ENCODE results near the gene GPHN.

DNA sequence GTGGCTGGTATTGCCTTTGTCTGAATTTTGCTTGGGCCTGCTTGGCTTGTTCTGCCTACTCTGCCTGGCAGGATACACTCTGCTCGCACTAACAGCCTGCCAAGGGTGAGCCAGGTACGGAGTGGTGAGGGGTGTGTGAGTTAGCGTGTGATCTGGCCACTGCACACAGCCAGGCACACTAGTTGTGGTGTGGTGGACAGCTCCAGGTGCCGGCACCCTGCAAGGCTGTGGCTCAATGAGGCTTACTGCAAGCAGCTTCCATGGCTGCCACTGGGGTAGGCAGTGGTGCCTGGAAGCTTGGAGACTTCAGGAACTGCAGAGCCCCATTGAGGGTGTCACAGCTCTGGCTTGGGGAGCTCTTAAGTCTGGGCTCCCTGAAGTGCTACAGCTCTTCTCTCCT, 87.4 kb downstream of the GPHN start:
- TF ChIP-seq POLR2AphosphoS5 (IDR thresholded peaks at IDR 0.05; ENCODE audit: low read depth, low read length), result no peak
- no peak for TF ChIP-seq POLR2A (IDR thresholded peaks at IDR 0.05; ENCODE audit: low read depth, low read length)
- no peak for TF ChIP-seq TAF1 (IDR thresholded peaks at IDR 0.05; ENCODE audit: low read depth, low read length)
- TF ChIP-seq SPI1 (IDR thresholded peaks at IDR 0.05; ENCODE audit: low read depth, low read length), result no peak
